ENCODE measurements around the gene ADCY7.
"Not testable (repeated sequence)": the region's sequence is repeated elsewhere in the genome, so short reads cannot be mapped to it uniquely, and the experiment has no call there.

ADCY7 gene

DNA sequence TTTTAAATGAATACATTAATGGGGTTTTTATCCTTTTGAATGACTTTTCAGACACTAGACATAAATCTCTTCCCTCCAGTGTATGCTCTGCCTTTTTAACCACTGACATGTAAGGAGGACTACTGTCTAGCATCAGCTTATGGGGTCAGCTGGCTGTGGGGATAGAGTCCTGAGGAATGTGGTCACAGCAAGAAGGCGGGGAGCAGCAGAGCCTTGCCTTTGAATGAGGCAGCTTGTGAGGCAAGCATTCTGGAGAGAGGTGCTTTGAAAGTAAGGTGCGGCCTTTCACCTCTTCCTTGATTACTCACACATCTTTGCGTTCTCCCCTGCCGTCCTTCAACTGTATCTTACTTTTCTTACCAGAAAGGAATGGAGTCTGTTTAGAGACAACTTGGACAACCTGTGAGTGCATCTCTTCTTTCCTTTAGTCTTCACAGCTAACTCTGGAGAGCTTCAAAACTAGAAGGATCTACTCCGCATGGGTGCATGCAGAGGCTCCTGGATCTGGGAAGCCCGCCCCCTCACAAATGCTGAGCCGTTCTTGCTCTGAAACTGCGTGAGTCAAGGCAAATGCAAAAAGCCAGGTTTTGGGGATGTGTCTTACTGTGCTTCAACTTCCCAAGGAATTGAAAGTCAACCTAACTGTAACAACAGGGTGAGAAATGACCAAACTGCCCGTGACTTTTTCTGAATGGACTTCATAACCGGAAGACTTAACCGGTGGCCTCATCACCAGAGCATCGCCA, 49.9 kb downstream of the ADCY7 start:
- DNase-seq: no peak

DNA sequence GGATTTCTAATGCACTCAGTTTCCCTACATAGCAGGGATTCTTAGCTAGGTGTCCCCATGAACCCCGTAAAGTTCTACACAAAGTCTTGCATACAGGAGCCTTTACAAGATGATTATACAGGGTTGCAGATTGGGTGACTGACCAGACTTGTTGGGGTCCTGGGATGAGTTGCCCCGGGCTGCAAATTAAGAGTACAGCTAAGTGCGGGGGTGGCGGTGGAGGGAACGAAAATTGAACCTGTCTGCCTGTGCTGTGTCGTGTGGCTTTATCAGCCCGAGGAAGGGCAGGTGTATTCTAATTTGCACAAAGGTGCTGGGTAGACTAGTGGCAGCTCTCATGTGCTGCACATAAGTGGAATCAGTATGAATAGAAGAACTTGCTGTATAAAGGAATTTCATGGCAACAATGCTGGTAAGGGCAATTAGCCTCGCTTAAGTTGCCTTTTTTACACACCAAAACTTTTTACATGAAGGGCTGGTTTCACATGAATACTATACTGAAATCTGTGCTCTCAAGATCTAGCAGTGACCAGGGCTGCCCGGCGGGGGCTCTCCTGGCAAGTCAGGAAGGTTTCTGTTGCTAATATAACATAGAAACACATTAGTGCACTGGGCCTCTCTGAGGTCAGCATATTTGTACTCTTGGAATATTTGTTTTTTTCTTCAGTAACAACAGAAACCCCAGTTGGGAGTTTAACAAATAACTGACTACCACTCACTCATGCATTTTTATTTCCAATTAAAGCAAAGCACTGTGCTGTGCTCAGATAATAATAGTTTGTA, 50.7 kb downstream of the ADCY7 start:
- DNase-seq: no peak

DNA sequence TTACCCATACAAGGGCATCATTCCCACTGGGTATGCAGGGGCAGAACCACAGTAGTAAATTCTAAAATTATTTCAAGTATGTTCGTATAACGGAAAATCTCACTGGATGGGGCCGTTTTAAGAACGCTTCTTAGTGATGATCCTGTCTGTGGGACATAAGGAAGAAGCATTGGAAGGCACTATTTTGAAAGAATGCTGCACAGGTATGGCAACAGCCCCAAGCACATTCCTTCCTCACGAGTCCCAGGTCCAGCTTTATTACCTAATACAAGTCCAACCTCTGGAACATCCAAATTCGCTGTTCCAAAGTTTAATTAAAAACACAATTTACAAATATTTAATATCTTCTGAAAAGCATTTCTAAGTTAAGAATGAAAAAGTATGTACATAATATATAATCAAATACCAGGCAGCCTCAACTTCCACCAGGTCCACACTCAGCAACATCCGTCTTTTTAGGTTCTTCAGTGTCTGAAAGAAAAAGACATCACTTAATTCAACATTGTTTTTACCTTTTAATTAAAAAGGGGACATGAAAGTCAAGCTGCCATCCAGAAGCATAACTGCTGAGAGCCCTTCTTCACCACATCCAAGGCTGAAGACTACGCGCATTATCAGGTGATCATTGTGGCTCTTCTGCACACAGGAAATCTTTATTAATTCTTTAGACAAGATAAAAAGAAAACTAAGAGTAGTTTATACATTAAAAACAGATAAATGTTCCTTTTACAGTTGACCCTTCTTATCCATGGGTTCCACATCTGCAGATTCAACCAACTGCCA, 52.6 kb downstream of the ADCY7 start:
- DNase-seq: no peak

DNA sequence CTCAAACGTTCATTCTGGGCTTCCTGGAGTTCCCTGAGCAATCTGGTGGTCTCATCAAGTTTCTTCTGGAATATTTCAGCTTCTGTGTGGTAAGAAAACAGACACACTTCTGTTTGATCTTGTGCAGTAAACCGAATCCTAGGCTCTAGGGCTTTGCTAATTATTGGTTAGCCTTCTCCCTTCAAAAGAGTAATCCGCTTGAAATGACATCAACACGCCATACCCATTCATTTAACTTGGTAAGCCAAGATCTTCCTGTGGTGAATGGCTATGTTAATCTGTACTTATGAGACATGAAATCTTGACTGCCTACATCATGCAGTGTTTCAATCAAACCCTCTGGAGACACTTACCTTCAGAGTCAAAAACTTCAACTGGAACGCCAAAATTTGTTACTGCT, 54.0 kb downstream of the ADCY7 start:
- DNase-seq: no peak

DNA sequence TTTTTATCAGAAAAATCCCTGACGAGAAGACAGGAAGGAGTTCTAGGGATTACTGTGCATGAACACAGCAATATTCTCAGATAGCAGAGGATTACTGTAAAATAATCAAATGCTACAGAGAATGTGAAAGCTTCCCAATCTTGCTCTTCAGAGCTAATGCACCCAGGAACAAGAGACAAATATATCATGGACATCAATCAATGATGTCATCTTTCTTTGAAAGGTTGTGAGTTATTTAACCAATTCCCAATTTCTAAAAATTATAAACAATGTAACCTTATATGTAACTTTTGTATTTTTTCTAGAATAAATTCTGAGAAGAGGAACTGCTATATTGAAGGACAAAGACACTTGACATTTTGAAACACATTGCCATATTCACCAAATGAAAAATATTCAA, 56.0 kb downstream of the ADCY7 start:
- DNase-seq: no peak

DNA sequence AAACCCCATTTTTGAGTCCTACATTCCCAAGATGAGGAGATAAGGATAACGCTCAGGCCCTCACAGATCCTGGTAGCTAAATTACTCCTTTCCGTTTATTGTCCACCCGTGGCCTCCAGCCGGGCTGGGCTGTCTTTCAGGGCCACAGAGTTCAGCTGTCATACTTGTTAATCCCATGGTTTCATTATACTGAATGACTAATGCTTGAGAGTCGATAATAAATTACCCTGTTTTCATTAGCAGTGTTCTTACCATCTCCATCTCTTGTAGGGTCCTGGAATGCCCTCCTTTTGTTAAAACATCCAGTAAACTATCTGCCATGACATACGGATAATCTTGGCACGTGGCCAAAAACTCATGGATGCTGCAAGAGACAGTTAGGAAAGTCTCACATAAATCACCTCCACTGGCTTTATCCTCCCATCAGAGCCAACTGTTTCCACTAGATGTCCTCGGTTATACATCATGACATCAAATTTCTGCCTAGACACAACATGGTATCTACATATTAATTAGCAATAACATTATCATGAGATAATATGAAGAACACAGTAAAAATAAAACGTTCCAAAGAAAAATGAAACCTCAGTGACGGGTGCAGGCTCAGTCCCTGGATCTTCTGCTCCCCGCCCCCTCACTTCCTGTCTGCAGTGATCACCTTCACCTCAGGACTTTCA, 57.1 kb downstream of the ADCY7 start:
- DNase-seq: peak in 1 of 2 donors; percentile 47

DNA sequence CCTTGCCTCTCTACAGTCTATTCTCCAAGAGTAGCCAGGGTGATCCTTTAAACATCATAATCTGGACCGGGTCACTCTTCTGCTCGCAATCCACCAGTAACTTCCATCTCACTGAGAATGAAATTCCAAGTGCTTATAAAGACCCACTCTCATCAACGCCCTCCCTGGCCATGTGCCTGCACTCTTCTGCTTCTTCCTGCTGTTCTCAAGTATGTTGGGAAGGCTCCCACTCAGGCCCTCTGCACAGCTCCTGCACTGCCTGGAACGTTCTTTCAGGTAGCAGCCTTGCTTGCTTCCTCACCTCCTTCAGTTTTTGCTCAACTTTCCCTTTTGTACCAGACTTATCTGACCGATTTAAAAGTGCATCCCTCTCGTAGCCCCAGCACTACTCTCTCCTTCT, 58.0 kb downstream of the ADCY7 start:
- DNase-seq: no peak

DNA sequence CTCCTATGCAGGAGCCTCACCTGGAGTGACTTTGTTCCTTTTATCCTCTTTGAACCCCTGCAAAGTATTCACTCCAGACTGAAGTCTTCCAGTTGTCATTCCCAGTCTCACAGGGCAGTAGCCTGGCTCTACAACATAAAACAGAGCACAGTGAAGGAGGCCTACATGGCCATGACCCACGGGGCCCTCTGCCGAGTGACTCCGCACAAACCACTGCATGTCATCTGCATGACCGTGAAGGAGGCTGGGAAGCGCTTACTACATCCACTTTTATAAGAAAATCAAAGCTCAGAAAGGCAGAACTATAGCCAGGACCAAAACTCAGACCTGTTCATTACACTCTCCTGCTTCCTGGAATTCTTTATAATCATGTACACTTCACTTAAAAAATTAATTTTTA, 59.9 kb downstream of the ADCY7 start:
- no peak for DNase-seq

DNA sequence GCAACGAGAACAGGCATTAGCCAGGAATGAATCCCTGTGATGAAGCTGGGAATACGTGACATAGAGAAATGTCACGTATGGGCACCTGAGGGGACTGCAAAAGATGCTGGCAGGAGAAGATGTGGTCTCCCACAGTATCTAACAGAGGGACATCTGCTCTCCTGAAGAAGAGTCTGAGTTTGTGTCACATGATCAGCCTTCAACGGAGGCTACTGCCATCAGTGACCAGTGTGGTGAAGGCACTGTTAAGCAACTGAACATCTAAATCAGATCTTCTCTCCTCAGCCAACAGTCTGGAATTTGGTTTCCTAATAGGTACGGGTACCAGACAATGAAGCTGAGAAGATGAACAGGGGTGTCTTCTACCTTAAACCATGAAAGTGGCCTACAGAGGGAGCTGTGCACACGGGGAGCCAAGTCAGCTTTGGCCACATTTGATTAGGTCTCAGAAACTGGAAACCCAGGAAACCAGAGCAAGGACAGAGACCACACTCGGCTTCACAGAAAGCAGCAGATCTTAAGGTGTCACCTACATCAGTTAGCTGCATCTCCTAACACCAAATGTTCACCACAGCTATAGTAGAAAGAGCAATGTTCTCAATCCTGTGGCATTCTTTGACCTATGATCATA, 60.6 kb downstream of the ADCY7 start:
- peak in 1 of 2 donors; percentile 19 for DNase-seq

DNA sequence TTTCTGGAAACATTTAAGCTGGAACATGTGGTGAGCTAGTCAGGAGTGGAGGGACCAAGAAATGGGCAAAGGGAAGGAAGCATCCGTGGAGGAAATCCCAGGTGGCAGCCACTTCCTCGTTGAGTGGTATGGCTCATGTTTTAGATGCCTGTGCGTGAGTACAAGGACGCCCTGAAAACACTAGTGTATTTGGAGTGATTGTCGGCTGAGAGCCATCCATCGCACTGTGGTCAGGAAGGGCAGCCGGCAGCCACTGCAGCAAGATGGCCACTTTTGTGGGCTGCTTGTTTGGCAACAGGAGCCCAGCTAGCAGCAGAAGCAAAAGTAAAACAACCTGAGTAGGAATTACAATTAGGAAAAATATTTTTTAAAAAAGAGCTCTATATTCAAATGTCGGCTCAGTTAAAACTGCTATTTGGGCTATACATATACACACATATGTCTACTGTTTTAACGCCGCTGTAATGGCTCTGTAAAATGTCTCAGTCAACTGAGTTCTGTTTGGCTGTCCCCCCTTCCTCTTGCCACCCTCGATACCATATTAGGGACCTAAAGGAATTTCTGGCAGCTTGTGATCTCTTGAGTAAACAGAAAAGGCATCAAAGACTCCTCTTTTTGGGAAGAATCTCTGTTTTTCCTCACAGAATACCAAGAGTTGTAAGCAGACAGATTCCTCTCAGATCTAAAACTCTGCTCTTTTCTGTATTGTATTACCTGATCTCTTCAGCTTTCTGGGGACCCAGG, 63.3 kb downstream of the ADCY7 start:
- no peak for DNase-seq

DNA sequence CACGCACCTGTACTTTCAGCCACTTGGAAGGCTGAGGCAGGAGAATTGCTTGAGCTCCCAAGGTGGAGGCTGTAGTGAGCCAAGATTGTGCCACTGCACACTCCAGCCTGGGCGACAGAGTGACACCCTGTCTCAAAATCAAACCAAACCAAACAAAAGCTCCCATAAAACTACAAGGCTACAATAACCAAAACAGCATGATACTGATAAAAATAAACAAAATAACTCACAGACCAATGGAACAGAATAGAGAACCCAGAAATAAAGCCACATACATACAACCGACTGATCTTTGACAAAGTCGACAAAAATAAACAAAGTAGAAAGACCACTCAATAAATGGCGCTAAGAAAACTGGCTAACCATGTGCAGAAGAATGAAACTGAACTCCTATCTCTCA, 65.2 kb downstream of the ADCY7 start:
- DNase-seq: no peak

DNA sequence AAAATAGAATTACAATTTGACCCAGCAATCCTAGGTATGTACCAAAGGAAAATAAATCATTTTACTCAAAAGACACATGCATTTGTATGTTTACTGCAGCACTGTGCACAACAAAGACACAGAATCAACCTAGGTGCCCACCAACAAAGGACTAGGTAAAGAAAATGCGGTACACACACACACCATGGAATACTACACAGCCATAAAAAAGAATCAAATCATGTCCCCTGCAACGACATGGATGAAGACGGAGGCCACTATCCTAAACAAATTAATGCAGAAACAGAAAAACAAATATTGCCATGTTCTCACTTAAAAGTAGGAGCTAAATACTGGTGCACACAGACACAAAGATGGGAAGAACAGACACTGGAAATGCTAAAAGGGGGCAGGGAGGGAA, 66.2 kb downstream of the ADCY7 start:
- no peak for DNase-seq

DNA sequence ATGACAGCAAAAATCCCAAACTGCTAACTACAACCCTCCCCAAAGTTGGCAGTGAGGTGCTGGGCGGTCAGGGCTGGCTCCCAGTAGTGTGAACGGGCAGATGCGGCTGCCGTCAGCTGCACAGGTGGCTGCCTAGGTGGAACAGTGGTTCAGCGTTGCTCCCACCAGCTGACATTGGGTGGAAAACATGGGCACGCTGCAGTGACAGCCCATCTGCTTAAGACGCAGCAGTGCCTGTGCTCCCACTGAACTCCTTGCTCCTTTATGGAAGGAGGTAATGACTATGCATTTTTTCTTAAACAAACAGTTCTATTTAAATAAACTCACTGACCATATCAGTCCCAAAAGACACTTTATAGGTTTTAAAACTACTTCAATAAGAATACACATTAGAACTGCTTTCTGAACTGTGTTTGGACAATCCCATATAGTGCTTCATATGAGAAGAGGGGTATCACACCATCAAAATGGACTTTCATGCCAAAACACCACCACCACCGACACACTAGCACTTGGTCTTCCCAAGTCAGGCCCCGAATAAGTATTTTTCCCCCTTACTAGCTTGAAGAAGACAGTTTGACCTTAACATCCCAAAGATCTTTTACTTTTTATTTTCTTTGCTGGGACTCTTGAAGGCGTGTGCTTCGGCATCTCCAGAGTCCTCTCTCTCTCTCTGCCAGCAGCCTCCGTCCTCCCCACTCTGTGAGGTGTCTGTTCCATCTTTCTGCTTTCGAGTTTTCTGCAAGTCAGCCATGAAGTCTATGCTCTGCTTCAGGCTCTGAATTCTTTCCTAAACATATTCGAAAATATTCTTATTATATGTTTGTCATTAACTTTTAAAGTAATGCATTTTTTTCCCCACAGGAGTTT, 68.0 kb downstream of the ADCY7 start:
- no peak for DNase-seq

DNA sequence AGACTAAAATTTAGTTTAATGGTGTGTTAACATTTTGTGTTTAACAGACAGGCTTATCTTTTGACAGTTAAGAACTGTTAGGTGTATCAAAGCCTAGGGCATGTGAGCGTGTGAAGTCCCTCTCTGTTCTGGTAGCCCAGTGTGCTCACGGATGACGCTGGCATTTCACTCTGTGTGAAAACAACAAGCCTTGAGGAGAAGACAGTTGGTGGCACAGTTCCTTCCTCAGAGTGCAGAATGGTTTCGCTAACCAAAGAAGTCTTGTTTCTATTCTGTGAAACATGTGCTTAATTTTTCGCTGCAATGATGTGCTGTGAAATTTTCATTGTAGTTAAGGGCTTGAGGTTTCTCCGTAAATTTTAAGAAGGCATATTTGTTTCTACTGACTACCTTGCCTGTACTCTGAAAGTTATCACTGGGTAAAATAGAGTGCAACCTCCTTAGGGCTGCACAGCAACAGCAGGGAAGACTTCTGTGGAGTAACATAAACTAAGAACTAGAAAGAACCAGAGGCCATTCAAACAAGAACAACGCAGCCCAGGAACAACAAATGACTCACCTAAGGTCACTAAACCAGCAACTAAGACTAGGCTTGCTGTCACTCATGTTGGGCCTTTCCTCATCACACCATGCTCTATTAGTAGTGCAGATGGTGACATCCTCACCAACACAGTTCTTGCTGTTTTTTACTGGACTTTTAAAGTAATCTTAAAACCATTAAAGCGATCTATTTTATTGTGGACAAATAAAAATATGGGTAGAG, 69.0 kb downstream of the ADCY7 start:
- DNase-seq: peak in 1 of 2 donors; percentile 63

DNA sequence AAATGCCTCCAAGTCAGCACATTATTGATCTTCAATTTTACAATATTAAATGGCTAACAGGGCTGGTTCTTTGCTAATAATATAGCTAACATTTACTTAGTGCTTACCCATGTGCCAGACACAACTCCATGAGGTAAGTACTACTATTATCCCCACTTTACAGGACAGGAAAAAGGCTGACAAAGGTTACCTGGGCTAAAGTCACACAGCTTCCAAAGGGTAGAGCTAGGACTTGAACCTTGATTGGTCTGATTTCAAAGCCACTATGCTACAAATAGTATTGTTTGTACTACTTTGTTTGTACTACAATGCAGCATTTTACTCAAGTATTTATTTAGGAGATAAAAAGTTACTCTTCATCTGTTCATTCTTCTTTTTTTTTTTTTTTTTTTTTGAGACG, 70.5 kb downstream of the ADCY7 start:
- DNase-seq: no peak

DNA sequence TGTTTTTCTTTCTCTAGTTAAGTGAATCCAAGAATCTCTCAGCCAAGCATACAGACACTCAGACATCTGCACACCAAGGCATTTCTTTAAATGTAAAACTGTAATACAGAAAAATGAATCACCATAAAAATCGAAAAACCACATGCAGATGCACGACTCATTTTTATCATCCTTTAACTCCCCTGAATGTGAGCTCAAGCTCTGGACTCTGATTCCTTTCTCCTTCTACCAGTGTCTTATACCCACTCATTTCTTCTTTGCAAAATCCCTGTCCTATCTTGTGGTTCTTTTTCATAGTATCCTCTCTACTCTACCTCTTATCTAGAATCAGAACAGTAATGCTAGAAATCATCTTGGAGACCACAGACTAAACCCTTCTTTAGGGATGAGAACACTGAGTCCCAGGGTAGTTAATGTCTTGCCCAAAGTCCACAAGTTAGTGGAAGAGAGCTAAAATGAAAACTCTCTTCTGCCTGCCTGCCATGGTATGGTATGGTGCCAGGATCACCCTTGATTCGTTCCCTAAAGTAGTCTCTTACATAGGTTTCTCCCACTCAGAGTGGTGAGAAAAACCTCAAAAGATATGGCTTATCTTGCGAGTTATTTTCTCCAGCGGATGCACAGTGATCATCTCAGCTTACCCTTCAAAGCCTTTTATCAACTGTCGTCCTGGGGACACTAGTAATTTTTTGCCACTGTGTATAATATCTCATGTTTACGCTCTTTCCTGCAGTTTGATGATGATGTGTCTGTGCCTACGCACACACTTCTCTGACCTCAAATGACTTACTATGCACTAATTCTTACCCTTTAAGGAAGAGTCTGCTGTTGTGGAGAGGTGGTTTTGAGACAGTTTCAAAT, 72.2 kb downstream of the ADCY7 start:
- no peak for DNase-seq

DNA sequence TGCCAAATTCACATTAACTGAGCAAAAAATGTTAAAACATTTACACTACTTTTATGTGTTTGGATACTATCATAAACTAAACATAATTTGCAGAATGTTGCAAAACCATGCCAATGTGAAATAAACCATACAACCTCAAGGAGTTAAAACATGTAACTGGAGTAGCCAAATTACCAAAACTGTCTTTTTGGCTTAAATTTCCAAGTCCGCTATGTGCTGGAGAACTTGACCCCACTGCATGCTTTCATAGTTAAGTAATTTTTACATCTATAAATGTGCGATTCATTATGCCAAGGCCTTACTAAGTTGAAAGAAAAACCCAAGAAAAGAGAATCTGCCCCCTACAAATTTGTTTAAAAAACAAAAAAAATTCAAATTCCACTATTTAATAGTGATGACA, 74.2 kb downstream of the ADCY7 start:
- DNase-seq: no peak

DNA sequence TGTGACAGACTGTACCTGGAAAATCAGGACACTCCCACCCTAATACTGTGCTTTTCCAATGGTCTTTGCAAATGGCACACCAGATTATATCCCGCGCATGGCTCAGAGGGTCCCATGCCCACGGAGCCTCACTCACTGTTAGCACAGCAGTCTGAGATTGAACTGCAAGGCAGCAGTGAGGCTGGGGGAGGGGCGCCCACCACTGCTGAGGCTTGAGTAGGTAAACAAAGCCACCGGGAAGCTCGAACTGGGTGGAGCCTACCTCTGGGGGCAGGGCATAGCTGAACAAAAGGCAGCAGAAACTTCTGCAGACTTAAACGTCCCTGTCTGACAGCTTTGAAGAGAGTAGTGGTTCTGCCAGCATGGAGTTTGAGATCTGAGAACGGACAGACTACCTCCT, 77.2 kb downstream of the ADCY7 start:
- not testable (repeated sequence) for DNase-seq

DNA sequence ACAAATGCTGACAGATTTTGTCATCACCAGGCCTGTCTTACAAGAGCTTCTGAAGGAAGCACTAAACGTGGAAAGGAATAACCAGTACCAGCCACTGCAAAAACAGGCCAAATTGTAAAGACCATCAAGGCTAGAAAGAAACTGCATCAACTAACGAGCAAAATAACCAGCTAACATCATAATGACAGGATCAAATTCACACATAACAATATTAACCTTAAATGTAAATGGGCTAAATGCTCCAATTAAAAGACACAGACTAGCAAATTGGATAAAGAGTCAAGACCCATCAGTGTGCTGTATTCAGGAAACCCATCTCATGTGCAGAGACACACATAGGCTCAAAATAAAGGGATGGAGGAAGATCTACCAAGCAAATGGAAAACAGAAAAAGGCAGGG, 78.9 kb downstream of the ADCY7 start:
- DNase-seq: not testable (repeated sequence)

Measured in bone marrow (tissue), 2 donors.